ENCODE results near the gene PTBP2.

DNA sequence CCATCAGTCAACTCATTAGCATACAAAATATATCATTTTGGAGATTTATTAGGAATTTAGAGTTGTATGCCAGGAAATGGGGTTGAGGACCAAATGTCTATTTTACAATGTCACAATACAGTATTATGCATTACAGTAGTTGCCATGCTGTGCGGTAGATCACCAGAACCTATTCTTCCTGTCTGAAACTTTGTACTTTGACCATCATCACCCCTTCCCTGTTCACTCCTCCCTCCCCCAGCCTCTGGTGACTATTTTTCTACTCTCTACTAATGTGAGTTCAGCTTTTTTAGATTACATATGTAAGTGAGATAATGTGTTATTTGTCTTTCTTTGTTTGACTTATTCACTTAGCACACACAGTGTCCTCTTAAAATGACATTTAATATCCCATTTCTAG is 50.8 kb downstream of the PTBP2 start:
- no peak for TF ChIP-seq ARNT (IDR thresholded peaks at IDR 0.05)
- no peak for TF ChIP-seq BHLHE40 (IDR thresholded peaks at IDR 0.05; ENCODE audit: borderline replicate concordance)
- no peak for TF ChIP-seq FOXM1 (IDR thresholded peaks at IDR 0.05; ENCODE audit: borderline replicate concordance)
- TF ChIP-seq FOXK2 (IDR thresholded peaks at IDR 0.05), result no peak
- TF ChIP-seq ZNF384 (IDR thresholded peaks at IDR 0.05), result no peak
- TF ChIP-seq TARDBP (IDR thresholded peaks at IDR 0.05), result no peak
- TF ChIP-seq, protein P1, sequence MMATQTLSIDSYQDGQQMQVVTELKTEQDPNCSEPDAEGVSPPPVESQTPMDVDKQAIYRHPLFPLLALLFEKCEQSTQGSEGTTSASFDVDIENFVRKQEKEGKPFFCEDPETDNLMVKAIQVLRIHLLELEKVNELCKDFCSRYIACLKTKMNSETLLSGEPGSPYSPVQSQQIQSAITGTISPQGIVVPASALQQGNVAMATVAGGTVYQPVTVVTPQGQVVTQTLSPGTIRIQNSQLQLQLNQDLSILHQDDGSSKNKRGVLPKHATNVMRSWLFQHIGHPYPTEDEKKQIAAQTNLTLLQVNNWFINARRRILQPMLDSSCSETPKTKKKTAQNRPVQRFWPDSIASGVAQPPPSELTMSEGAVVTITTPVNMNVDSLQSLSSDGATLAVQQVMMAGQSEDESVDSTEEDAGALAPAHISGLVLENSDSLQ (IDR thresholded peaks at IDR 0.05), result no peak
- TF ChIP-seq LEF1 (IDR thresholded peaks at IDR 0.05; ENCODE audit: borderline replicate concordance), result no peak
- no peak for TF ChIP-seq HDGF (IDR thresholded peaks at IDR 0.05; ENCODE audit: borderline replicate concordance)
- no peak for TF ChIP-seq SP1 (IDR thresholded peaks at IDR 0.05)
- no peak for TF ChIP-seq ELF4 (IDR thresholded peaks at IDR 0.05)
- TF ChIP-seq SUZ12 (IDR thresholded peaks at IDR 0.05), result no peak

All from HEK293T (cell line).